Measurements from ENCODE around the gene LDLR. TPM values are rescaled to one million over a fixed set of nuclear protein-coding genes. Genes with fewer than 3 reads are reported as not detected.
"Not testable (repeated sequence)": the region's sequence is repeated elsewhere in the genome, so short reads cannot be mapped to it uniquely, and the experiment has no call there.

The LDLR gene
- total RNA-seq, 1 donor from 2014 or later, result 124 TPM

DNA sequence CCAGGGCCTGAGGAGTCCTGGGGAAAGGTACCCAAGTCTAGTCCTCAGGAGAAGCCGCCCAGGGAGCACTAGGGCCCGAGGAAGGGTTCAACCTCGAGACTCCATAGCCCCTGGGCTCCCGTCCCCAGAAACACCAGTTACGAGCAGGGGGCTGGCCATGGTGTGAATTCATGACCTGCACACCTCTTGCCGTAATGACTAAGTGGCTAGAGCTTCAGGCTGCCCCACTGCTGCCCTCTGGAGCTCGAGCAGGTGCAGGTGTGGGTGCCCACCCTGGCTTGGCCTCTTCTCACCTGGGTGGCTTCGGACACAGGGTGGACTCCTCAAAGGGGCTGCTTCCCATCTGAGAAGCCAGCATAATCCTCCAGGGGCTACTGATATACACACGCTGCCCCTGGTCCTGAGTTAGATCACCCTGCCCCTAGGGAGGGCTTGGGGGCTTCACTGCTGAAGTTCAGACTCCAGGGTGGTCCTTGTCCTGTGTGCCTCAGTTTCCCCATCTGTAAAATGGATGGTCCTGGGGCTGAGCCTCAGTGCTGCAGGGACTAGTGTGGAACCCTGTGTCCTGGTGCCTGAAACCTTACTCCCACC lies 52.8 kb downstream of the LDLR start:
- no peak for DNase-seq

DNA sequence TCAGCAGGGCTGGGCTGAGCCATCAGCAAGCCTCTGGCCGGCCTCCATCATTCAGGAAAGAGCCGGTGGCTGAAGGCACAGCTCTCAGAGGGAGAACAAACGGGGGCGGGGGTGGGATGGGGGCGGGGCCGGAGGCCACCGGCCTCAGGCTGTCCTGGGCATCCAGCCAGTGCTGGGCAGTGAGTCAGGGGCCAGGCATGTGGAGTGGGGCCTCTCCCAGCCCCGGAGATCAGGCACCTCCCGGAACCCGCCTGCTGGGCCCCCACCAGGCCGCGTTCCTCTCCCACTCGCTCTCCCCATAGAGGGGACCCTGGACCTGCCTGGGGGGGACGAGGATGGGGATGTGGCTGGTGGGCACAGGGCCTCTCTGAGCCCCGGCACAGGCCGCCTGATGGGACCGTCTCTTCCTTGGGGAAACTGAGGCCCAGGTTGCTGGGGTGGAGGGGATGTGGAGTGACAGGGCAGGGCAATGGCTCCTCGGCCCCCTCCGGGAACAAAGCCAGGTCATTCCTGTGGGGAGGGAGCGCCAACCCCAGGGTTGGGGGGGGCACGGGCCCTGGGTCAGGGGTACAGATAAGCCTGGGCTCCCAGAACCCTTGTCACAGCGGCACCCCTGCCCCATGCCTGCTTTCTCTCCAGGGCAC lies 53.4 kb downstream of the LDLR start:
- DNase-seq, result peak; percentile 63

DNA sequence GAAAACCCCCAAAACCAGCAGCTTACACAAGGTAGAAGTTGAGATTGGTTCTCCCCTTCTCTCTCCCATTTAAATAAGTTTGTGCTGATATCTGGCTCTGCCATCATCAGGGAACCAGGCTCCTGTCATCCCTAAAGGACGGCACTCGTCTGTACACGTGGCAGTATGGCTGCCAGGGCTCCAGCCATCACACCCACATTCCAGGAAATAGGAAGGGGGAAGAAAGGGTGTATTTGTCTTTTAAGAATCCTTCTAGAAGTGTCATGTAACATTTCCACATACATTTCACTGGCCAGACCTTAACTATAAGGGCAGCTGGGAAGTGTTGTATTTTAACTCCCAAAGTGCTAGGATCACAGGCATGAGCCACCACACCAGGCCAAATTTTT lies 56.3 kb downstream of the LDLR start:
- DNase-seq, result no peak

DNA sequence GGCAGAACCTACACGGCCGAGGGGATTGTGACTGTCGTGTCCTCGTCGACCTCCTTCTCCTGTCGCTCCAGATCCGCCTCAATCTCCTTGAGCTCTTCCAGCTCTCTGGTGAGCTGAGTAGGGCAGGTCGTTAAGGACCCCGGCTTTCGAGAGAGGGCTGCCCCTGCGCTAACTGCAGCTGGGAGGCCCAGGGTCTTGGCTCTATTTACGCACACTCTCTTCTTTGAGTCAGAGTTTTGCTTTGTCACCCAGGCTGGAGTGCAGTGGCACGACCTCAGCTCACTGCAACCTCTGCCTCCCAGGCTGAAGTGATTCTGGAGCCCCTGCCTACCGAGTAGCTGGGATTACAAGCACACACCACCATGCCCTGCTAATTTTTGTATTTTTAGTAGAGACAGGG lies 58.7 kb downstream of the LDLR start:
- no peak for DNase-seq

DNA sequence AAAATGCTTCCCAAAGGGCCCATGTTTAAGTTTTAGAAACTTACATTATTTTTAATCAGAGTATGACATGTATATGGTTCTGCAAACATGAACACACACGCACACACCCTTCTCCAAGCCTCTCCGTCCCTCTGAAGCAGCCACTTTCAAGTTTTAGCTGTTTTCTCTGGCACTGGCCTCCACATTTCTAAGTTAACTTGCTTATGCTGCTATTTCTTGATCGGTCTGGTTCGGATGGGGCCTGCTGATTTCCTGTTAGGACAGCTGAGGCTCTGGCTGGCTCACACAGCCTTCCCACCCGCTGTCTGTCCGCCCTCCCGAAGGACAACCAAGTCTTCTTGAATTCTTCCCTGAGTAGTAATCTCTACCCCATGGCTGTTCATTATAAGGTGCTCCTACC lies 61.9 kb downstream of the LDLR start:
- peak; percentile 26 for DNase-seq

DNA sequence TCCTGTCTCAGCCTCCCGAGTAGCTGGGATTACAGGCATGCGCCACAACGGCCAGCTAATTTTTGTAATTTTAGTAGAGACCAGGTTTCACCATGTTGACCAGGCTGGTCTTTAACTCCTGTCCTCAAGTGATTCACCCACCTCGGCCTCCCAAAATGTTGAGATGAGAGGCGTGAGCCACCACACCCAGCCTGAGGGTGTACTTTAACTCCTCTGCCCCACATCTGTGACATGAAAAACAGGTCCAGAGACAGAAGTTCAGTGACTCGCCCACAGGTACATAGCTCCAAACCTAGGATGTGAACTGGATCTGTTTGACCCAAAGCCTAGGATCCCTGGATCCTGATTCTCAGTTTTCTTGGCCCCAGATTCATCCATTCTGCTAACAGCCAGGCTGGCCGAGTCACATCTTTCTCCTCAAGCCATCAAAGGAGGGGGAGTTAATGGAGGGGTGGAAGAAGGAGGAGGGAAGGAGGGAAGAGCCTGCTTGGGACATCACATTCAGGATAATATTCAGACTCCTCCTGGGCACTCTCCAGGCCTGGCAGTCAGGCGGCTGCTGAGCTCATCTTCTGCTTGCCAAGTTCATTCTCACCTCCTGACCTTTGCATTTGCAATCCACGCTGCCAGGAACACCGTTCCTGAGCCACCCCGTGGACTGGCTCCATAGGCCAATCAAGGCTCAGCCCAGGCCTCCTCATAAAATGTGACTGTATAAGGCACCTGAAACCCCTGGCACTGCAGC lies 63.2 kb downstream of the LDLR start:
- no peak for DNase-seq

DNA sequence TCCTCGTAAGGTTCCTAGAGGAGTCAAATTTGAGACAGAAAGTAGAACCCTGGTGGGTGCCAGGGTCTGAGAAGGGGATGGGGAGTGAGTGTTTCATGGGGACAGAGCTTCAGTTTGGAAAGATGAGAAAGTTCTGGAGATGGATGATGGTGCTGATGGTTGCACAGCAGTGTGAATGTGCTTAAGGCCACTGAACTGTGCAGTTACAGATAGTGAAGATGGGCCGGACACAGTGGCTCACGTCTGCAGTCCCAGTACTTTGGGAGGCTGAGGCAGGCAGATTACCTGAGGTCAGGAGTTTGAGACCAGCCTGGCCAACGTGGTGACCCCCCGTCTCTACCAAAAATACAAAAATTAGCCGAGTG lies 65.4 kb downstream of the LDLR start:
- DNase-seq, result no peak

DNA sequence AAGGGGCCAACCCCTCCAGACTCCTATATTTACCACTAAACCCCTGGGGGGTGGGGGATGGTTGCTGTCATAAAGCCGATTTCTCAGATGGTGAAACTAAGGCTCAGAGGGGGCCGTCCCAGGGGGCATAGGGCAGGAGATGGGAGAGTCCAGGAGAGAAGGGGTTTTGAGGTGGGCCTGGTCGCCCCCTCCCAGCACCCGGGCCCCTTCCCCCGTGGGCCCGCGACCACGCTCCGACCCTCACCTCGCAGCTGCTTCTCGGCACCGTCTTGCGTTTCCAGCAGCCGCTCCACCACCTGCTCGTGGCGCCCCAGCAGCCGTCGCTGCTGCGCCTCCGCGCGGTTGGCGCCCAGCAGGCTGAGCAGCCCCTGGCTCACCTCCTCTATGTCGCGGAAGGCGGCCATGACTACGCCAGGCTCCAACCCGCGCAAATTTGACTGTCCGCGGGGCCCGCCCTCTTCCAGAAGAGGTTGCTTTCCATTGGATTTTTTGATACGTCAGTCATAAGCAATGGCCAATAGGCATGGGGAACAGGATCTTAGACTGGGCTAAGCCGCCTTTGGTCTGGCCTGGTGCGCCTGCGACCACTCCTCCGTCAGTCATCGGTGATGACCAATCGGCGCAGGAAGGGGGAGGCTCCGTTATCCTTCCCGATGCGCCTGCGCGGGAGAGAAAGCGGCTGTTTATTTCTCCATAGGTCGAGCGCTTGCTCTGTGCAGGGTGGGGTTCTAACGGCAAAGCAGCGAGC lies 66.3 kb downstream of the LDLR start, which contains the start of gene SPC24:
Gene SPC24 (minus strand): TSS at position 410 of the 748 bp plus-strand sequence. CDS start 6 bp downstream, at position 404.
- peak; percentile 99 for DNase-seq

DNA sequence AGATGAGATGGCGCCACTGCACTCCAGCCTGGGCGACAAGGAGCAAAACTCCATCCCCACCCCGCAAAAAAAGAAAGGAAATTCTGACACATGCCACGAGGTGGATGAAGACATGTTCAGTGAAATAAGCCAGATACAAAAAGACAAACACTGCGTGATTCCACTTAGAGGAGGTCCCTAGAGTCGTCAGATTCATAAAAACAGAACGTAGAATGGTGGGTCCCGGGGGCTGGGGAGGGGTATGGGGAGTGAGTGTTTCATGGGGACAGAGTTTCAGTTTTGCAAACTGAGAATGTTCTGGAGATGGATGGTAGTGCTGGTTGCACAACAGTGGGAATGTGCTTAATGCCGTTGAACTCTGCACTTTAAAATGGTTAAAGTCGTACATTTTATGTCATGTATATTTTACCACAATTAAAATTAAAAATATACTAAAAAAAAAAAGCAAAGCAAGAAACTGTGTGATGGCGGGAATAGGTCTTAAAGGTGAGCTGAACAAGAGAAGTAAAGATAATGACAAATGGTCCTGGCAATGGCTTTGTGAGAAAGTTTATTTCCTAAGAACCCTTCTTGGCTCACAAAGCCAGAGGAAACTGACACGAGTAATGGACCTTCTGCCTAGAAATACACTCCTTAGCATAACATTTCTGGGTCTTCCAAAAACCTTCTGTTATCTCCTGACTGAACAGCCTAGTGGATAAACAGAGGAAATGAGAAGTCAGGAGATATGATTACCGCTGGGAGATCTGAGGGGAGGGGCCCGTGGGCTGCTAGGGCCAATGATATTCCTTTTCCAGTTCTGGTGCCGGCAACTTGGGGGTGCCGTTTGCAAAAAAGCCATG lies 70.6 kb downstream of the LDLR start:
- DNase-seq, result peak; percentile 21

DNA sequence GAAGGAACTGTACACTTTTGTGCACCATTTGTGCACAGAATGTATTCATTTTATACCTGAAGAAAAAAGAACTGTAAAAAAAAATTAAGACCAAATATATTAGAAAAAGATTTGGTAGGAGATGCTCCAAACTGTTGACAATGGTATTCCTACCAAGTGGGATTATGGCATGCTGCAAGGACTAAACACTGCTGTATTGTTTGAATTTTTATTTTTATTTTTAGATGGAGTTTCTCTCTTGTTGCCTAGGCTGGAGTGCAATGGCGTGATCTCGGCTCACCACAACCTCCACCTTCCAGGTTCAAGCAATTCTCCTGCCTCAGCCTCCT lies 71.1 kb downstream of the LDLR start:
- DNase-seq, result not testable (repeated sequence)

DNA sequence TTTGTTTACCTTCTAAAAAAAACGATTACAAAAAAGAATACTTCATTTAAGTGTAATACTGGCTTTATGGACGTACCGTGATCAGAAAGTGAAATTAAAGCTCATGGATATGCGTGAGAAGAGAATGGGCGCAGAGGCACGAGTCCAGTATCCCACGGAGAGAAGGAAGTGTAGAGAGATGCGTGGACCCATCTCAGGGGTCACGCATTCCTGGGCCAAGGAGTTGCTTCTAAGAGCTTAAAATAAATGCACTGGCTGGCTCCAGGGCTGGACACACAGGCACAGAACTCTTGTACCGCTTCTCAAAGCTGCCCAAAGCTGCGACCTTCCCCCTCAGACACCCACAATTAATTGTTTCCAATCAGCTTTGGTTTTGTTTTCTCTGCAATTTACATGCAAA lies 75.0 kb downstream of the LDLR start:
- DNase-seq, result no peak

DNA sequence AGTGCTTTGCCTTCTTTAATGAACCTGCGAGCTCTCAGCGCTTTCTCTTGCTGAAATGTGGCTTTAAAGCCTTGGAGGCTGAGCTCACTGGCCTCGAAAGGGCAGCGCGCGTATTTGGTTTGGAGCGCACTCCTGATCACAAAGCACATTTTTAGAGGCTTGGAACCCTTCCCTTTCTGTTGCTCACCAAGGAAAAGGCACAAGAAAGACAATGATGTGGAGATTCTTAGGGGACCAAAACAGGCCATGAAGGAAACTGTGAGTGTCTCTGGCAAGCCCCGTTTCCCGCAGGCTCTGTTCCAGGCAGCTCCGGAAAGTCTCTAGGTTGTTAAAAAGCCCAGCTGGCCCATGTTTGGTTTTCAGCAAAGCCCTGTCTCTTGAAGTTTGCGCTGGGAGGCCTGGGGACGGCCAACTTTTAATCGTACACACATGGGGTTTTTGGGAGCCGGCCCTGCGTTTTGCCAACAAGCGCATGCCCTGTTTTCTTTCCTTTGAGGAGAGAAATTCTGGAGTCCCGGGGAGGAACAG lies 75.7 kb downstream of the LDLR start:
- peak; percentile 91 for DNase-seq

DNA sequence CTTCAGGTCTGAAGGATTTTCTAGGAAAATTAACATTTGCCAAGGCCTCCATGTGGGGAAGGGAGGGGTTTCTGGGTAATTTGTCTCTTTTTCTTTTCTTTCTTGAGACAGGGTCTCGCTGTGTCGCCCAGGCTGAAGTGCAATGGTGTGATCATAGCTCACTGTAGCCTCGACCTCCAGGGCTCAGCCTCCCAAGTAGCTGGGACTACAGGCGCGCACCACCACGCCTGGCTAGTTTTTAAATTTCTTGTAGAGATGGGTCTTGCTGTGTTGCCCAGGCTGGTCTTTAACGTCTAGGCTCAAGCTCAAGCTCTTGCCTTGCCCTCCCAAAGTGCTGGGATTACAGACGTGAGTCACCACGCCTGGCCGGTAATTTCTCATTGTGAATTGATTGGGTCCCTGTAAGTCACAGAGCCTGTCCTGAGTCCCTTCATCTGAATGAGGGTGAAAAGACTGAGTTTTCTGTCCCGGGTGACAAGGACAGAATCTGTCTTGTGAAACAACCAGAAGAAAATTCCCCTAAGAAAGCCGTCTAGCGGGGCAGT lies 76.3 kb downstream of the LDLR start:
- no peak for DNase-seq

DNA sequence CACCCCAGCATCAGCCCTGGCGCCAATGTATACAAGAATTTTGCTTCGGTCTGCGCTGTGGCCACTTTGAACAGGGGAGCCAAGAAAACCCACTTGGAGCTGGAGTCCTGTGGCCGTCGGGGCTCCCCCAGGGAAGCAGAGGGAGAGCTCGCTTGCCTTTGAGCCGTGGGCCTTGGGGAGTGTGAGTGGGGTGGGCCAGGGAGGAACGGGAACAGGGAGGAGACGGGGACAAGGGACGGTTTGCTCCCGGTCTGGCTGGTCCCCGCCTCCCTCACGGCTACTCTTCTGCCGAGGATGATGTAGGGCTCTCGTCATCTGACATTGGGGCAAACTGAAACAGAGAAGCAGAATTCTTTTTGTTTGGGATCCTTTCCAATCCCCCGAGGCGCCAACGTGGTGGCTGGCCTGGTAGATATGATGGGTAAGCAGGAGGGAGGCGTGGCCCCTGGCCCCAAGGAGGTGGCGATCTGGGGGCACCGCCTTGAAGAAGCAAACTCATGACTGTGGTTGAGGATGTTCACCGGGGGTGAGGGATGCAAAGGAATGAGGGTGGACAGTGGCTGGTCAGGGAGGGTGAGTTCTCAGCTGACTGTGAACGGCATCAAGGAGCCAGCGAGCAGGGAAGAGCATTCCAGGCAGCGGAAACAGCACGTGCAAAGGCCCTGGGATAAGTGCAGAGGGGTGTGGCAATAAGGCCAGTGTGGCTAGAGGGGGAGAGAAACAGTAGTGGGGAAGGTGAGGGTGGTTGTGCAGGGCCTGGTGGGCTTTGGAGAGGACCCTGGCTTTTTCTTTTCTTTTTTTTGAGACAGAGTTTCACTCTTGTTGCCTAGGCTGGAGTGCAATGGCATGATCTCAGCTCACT lies 77.2 kb downstream of the LDLR start:
- no peak for DNase-seq

DNA sequence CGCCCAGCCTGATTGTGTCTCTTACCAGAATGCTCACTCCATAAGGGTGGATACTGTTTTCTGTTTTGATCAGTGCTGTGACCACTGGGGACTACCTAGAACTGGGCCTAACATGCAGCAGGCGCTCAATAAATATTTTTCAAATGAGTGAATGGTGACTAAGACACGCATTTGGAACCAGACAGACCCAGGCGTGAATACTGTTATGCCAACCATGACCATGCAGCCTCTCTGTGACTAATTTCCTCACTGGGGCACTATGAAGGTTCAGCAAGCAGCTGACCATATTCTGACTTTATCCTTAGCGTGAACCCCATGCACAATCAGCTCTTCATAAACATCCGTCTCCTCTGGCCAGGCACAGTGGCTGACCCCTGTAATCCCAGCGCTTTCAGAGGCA lies 79.3 kb downstream of the LDLR start:
- DNase-seq, result no peak

DNA sequence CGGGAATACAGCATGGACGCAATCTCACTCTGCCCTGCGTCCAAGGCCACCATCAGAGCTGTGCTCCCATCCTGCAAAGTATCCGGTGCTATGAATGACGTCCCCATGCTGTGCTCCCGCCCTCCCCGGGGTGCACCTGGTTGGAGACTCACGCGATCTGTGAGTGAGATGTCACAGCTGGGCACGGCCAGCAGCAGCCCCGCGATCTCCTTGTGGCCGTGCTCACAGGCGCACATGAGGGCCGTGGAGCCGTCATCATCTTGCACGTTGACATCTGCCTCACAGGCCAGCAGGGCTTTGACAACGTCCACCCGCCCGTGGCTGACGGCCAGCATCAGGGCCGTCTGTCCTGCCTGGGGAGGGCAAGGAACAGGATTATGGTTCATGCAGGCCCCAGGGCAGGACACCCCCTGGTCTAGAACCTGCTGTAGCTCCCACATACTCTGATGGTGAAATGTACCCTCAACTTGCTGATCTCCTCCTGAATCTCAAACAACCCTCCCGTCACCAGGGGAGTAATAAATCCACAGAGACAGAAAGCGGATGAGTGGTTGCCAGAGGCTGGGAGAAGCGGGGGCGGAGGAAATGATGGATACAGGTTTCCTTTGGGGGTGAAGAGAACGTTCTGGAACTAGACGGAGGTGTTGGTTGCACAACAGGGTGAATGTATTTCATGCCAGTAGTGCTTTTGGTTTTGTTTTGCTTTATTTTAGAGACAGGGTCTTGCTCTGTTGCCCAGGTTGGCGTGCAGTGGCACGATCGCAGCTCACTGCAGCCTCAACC lies 80.8 kb downstream of the LDLR start:
- DNase-seq, result no peak

DNA sequence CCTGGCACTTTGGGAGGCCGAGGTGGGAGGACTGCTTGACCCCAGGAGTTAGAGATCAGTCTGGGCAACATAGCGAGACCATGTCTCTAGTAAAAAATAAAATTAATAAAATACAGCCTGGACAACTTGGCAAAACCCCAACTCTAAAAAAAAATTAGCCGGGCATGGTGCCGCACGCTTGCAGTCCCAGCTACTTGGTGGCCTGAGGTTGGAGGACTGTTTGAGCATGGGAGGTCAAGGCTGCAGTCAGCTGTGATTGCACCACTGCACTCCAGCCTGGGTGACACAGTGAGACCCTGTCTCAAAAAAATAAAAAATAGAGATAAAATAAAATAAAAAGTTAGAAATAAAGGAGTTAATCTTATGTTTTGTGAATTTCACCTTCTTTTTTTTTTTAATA lies 81.9 kb downstream of the LDLR start:
- no peak for DNase-seq

DNA sequence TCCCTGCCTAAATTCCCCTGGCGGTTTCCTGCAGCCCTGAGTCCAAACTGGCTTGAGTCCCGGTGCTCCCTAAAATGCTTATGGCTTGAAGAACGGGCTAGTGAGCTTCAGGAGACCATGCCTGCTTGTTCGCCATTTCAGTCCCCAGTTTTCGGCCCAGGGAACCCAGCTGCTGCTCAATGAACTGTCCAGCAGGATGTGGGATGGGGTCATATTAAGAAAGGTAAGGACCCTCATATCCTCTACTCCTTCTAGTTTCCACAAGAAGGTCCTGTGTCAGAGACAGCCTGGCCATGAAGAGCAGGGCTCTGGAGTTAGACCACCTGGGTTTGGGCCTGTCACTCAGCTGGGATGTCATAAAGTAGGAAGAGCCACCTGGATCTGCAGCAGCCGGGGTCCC lies 83.3 kb downstream of the LDLR start:
- DNase-seq, result no peak

DNA sequence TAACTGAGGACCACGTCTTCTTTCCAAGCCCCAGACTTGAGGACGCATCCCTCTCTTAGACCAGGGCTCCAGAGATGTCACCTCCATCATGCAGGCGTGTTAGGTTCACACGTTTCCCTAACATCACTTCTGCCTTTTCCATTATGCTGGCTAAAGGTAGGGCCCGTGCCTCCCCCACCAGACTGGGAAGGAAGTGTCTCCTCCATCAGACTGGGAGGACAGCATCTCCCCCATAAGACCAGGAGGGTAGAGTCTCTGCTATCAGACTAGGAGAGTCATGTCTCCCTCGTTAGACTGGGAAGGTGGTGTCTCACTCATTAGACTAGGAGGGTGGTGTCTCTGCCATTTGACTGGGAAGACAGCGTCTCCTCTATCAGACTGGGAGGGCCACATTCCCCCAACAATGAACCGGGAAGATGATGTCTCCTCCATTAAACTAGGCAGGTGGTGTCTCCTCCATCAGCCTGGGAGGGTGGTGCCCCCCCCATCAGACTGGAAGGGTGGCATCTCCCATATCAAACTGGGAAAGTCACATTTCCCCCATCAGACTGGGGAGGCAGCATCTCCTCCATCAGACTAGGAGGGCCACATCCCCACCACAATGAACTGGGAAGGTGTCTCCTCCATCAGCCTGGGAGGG lies 84.4 kb downstream of the LDLR start:
- DNase-seq, result no peak
